Measurements from ENCODE around the gene DMAP1. TPM values are rescaled to one million over a fixed set of nuclear protein-coding genes. Genes with fewer than 3 reads are reported as not detected.

Gene DMAP1
- total RNA-seq, 1 experiment from 2014 or later = 52.9 TPM

DNA sequence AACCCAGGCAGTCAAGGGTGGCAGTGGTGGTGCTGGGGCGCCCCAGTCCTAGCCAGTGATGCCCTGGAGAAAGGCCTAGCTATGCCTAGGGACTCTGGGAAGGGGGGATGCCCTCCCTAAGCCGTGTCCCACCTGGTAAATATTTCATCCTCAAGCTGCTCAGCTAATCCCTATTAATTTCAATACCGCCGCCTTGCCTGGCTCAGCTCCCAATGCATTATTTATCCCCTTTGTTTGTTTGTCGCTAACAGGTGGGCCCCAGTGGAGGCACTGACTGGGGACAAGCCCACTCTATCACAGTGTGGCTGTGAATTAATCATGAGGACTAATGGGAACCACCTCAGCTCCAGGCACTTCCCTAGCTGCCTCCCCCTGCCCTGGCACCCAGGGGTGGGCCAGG lies 22.5 kb downstream of the DMAP1 start:
- no peaks in the 10 kb centered on the region; the same call in 1 of the 2 replicates for H3K4me1 ChIP-seq (ENCODE audit: control insufficient read depth, insufficient read depth, low read length)
- no TSS peak for BruUV-seq (replicated peaks)
- TF ChIP-seq TCF7L2 (IDR thresholded peaks at IDR 0.05; ENCODE audit: low read depth, low read length) = no peak
- TF ChIP-seq, protein P1, sequence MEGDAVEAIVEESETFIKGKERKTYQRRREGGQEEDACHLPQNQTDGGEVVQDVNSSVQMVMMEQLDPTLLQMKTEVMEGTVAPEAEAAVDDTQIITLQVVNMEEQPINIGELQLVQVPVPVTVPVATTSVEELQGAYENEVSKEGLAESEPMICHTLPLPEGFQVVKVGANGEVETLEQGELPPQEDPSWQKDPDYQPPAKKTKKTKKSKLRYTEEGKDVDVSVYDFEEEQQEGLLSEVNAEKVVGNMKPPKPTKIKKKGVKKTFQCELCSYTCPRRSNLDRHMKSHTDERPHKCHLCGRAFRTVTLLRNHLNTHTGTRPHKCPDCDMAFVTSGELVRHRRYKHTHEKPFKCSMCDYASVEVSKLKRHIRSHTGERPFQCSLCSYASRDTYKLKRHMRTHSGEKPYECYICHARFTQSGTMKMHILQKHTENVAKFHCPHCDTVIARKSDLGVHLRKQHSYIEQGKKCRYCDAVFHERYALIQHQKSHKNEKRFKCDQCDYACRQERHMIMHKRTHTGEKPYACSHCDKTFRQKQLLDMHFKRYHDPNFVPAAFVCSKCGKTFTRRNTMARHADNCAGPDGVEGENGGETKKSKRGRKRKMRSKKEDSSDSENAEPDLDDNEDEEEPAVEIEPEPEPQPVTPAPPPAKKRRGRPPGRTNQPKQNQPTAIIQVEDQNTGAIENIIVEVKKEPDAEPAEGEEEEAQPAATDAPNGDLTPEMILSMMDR (IDR thresholded peaks at IDR 0.05) = no peak
- TF ChIP-seq POLR2AphosphoS5 (IDR thresholded peaks at IDR 0.05; ENCODE audit: low read depth, low read length) = no peak
- TF ChIP-seq, protein P2, sequence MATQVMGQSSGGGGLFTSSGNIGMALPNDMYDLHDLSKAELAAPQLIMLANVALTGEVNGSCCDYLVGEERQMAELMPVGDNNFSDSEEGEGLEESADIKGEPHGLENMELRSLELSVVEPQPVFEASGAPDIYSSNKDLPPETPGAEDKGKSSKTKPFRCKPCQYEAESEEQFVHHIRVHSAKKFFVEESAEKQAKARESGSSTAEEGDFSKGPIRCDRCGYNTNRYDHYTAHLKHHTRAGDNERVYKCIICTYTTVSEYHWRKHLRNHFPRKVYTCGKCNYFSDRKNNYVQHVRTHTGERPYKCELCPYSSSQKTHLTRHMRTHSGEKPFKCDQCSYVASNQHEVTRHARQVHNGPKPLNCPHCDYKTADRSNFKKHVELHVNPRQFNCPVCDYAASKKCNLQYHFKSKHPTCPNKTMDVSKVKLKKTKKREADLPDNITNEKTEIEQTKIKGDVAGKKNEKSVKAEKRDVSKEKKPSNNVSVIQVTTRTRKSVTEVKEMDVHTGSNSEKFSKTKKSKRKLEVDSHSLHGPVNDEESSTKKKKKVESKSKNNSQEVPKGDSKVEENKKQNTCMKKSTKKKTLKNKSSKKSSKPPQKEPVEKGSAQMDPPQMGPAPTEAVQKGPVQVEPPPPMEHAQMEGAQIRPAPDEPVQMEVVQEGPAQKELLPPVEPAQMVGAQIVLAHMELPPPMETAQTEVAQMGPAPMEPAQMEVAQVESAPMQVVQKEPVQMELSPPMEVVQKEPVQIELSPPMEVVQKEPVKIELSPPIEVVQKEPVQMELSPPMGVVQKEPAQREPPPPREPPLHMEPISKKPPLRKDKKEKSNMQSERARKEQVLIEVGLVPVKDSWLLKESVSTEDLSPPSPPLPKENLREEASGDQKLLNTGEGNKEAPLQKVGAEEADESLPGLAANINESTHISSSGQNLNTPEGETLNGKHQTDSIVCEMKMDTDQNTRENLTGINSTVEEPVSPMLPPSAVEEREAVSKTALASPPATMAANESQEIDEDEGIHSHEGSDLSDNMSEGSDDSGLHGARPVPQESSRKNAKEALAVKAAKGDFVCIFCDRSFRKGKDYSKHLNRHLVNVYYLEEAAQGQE (IDR thresholded peaks at IDR 0.05; ENCODE audit: insufficient read depth in 1 of 2, low read depth in 2 of 2, low read length in 1 of 2) = no peak
- TF ChIP-seq SIN3A (IDR thresholded peaks at IDR 0.05; ENCODE audit: borderline replicate concordance, insufficient read depth, low read depth, low read length) = no peak
- intact Hi-C loops (cut with micrococcal nuclease; ENCODE audit: unreplicated experiment) = no loop called here
- no peaks in the 10 kb centered on the region for H3K36me3 ChIP-seq (ENCODE audit: control insufficient read depth, insufficient read depth, low read length)
- ChIA-PET POLR2A (no interaction called here), CTCF (interaction anchor here (0.6 kb wide), 1 partner anchor 56 kb away, joined by 10 read pairs; no protein-coding TSS in a partner anchor)
- in situ Hi-C loops (cut with HindIII; ENCODE audit: low pct_unique_long_range_greater_than_20kb, low sequenced_read_pairs) = no loop called here
- ATAC-seq (no peak), DNase-seq (ENCODE audit: low read depth, low spot score) (no peak)
- no peak overlapping the region for H3K4me3 ChIP-seq (ENCODE audit: low read depth in 2 of 2, low read length in 2 of 2)
- H3K9me3 ChIP-seq (ENCODE audit: control insufficient read depth, insufficient read depth, low read depth, low read length) = no peaks in the 10 kb centered on the region
- H3K27ac ChIP-seq (ENCODE audit: low read length) = no peak overlapping the region
- H3K27me3 ChIP-seq (ENCODE audit: control insufficient read depth, insufficient read depth, low read length) = no peaks in the 10 kb centered on the region

DNA sequence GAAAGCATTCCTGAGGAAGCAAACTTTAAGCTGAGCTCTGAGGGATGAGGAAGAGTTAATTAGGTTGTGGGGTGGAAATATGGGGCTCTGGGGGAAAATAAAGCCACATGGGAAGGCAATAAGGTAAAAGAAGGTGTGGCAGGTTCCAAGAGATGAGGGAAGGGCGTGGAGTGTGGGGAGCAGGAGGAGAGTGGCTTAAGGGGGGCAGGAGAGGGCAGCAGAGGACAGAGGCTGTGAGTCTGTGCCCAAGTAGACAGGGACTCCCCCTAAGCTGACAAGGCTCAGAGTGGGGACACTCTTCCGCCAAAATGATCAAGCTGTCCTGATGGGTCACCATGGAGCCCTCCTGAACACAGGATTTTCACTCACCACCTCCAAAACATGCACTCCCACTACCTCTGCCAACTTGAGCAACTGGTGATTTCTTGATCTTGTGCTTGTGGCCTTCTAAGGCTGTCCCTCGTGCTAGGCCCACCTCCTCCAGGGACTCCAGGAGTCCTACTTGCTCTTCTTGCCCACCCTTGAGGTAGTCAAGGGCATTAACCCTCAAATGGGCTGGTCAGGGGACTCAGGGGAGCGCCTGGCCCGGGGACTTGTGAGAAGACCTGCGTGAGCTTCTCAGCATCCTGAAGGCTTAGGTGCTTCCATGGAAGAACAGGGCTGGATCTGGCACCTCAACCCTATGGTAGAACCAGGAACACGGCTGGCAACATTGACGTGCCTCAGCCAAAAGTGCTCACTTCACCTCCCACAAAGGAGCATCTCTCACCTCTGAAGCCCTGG lies 23.4 kb downstream of the DMAP1 start:
- Histone ChIP-seq H3K9me3 (ENCODE audit: control insufficient read depth, insufficient read depth, low read depth, low read length) (no peaks in the 10 kb centered on the region), H3K27me3 (ENCODE audit: control insufficient read depth, insufficient read depth, low read length) (no peaks in the 10 kb centered on the region), H3K36me3 (ENCODE audit: control insufficient read depth, insufficient read depth, low read length) (no peaks in the 10 kb centered on the region), H3K27ac (ENCODE audit: low read length) (no peak overlapping the region), H3K4me3 (ENCODE audit: low read depth in 2 of 2, low read length in 2 of 2) (no peak overlapping the region), H3K4me1 (ENCODE audit: control insufficient read depth, insufficient read depth, low read length) (no peaks in the 10 kb centered on the region; the same call in 1 of the 2 replicates)
- ATAC-seq (no peak), DNase-seq (ENCODE audit: low read depth, low spot score) (no peak)
- TF ChIP-seq POLR2AphosphoS5 (IDR thresholded peaks at IDR 0.05; ENCODE audit: low read depth, low read length) (no peak), TCF7L2 (IDR thresholded peaks at IDR 0.05; ENCODE audit: low read depth, low read length) (no peak), SIN3A (IDR thresholded peaks at IDR 0.05; ENCODE audit: borderline replicate concordance, insufficient read depth, low read depth, low read length) (no peak)
- TF ChIP-seq, protein P2 (IDR thresholded peaks at IDR 0.05; ENCODE audit: insufficient read depth in 1 of 2, low read depth in 2 of 2, low read length in 1 of 2) = no peak
- TF ChIP-seq, protein P1 (IDR thresholded peaks at IDR 0.05) = no peak
- ChIA-PET POLR2A (no interaction called here), CTCF (no interaction called here)
- in situ Hi-C loops (cut with HindIII; ENCODE audit: low pct_unique_long_range_greater_than_20kb, low sequenced_read_pairs) (no loop called here), intact Hi-C loops (cut with micrococcal nuclease; ENCODE audit: unreplicated experiment) (no loop called here)
- no TSS peak for BruUV-seq (replicated peaks)

All from Panc1 (cell line).